BLaER1 (cell line): ENCODE measurements around the gene SPATA2.

ENCODE experiments used
- H3K27ac ChIP-seq: shearing (Covaris generic); formaldehyde crosslinking; 2 replicates; pipeline ENCODE4 v1.8.1; 2022
- H3K27me3 ChIP-seq: shearing (Covaris generic); formaldehyde crosslinking; 2 replicates; pipeline ENCODE4 v1.8.1; 2022
- H3K36me3 ChIP-seq: shearing (Covaris generic); formaldehyde crosslinking; 2 replicates; pipeline ENCODE4 v1.8.1; 2022
- H3K4me1 ChIP-seq: shearing (Covaris generic); formaldehyde crosslinking; 2 replicates; pipeline ENCODE4 v1.8.1; 2022
- H3K4me2 ChIP-seq: shearing (Covaris generic); formaldehyde crosslinking; 2 replicates; pipeline ENCODE4 v1.8.1; 2022
- H3K4me3 ChIP-seq: shearing (Covaris generic); formaldehyde crosslinking; 2 replicates; pipeline ENCODE4 v1.8.1; 2022
- H3K9ac ChIP-seq: shearing (Covaris generic); formaldehyde crosslinking; 2 replicates; pipeline ENCODE4 v1.8.1; 2022
- H3K9me3 ChIP-seq: shearing (Covaris generic); formaldehyde crosslinking; 2 replicates; pipeline ENCODE4 v1.8.1; 2022
- H4K20me1 ChIP-seq: shearing (Covaris generic); formaldehyde crosslinking; 2 replicates; pipeline ENCODE4 v1.8.1; 2022
- Cebpa-rat ChIP-seq: shearing (Covaris generic); IDR thresholded peaks from 2 replicates; pipeline ENCODE4 v1.8.1; 2022

SPATA2 gene

DNA sequence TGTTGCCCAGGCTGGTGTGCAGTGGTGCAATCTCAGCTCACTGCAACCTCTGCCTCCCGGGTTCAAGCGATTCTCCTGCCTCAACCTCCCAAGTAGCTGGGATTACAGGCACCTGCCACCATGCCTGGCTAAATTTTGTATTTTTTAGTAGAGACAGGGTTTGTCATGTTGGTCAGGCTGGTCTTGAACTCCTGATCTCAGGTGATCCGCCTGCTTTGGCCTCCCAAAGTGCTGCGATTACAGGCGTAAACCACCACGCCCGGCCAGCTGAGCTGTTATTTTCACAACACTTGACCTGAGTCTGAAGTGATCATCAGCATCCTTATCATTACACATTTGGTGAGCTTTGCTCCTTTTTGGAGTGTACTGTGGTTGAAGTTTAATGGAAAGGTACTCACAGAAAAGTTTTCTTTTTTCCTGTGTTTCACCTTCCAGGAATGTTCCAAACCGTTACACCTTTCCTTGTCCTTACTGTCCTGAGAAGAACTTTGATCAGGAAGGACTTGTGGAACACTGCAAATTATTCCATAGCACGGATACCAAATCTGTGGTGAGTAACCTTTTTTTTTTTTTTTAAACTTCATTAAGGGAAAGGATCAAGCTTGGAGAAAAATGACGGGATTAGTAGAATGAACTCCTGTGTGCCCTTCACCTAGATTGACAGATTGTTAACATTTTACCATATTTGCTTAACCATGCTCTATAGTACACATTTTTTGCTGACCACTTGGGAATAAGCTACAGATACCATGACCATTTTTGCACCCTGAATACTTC is 30.6 kb upstream of the SPATA2 start:
- H3K36me3 ChIP-seq = peaks cover 99% of the 10 kb centered on the region
- H3K4me2 ChIP-seq = no peak overlapping the region

GRCh38 chr20:49945306-49945700 is 30.0 kb upstream of the SPATA2 start:
- peaks cover 89% of the 10 kb centered on the region for H4K20me1 ChIP-seq
- H3K4me3 ChIP-seq = no peak overlapping the region
- peaks cover 9% of the 10 kb centered on the region; the same call in 1 of the 2 replicates for H3K4me1 ChIP-seq

More for the DNA sequence above, 30.6 kb upstream of the SPATA2 start:
- Histone ChIP-seq H3K4me1 (peaks cover 3% of the 10 kb centered on the region; the same call in 1 of the 2 replicates), H3K27ac (no peak overlapping the region), H3K4me3 (no peak overlapping the region), H4K20me1 (peaks cover 87% of the 10 kb centered on the region), H3K27me3 (no peaks in the 10 kb centered on the region), H3K9ac (no peak overlapping the region), H3K9me3 (no peaks in the 10 kb centered on the region)
- no peak for TF ChIP-seq Cebpa-rat

DNA sequence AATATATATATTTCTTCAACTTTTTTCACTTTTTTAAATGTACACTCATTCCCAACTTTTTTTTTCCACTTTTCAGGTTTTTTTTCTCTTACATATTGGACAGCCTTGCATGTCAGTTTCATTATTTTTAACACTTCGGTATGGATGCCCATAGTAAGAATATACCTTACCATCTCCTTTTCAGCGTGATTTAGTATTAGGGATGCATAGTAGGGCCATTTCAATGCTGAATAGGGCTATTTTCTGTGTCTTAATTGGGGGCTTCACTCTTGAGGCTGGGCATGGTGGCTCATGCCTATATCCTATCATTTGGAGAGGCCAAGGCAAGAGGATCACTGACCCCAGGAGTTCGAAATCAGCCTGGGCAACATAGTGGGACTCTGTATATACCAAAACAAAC is 27.6 kb upstream of the SPATA2 start:
- no peak for TF ChIP-seq Cebpa-rat
- Histone ChIP-seq H3K4me2 (no peak overlapping the region), H3K4me1 (peaks cover 32% of the 10 kb centered on the region), H3K9ac (no peak overlapping the region), H3K27ac (no peak overlapping the region), H3K4me3 (no peak overlapping the region), H3K36me3 (peaks cover 92% of the 10 kb centered on the region), H3K27me3 (no peaks in the 10 kb centered on the region), H4K20me1 (peaks cover 96% of the 10 kb centered on the region), H3K9me3 (no peaks in the 10 kb centered on the region)

More at GRCh38 chr20:49945306-49945700, 30.0 kb upstream of the SPATA2 start:
- Histone ChIP-seq H3K36me3 (peaks cover 99% of the 10 kb centered on the region), H3K4me2 (no peak overlapping the region), H3K27ac (no peak overlapping the region), H3K9me3 (no peaks in the 10 kb centered on the region), H3K27me3 (no peaks in the 10 kb centered on the region), H3K9ac (no peak overlapping the region)
- TF ChIP-seq Cebpa-rat = no peak

DNA sequence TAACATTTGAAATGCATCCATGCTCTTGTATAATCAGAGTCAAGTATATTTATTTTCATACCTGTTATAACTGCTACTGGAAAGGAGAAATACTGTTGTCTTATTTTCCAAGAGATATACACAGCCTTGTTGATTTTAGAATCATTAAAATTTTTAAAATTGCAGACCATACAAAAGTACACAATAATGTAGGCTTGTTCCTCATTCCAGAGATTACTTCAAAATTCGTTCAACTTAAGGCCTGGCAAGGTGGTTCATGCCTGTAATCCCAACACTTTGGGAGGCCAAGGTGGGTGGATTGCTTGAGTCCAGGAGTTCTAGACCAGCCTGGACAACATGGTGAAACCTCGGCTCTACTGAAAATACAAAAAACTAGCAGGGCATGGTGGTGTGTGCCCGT is 27.0 kb upstream of the SPATA2 start:
- no peak overlapping the region for H3K4me2 ChIP-seq
- peaks cover 99% of the 10 kb centered on the region for H4K20me1 ChIP-seq
- H3K9ac ChIP-seq = no peak overlapping the region
- H3K27me3 ChIP-seq = no peaks in the 10 kb centered on the region
- TF ChIP-seq Cebpa-rat = no peak
- H3K4me3 ChIP-seq = no peak overlapping the region
- H3K36me3 ChIP-seq = peaks cover 87% of the 10 kb centered on the region
- H3K9me3 ChIP-seq = no peaks in the 10 kb centered on the region
- H3K4me1 ChIP-seq = peaks cover 39% of the 10 kb centered on the region
- H3K27ac ChIP-seq = no peak overlapping the region

GRCh38 chr20:49941456-49941855 is 26.1 kb upstream of the SPATA2 start:
- H3K4me1 ChIP-seq = peaks cover 42% of the 10 kb centered on the region
- peaks cover 78% of the 10 kb centered on the region for H3K36me3 ChIP-seq
- no peak for TF ChIP-seq Cebpa-rat

DNA sequence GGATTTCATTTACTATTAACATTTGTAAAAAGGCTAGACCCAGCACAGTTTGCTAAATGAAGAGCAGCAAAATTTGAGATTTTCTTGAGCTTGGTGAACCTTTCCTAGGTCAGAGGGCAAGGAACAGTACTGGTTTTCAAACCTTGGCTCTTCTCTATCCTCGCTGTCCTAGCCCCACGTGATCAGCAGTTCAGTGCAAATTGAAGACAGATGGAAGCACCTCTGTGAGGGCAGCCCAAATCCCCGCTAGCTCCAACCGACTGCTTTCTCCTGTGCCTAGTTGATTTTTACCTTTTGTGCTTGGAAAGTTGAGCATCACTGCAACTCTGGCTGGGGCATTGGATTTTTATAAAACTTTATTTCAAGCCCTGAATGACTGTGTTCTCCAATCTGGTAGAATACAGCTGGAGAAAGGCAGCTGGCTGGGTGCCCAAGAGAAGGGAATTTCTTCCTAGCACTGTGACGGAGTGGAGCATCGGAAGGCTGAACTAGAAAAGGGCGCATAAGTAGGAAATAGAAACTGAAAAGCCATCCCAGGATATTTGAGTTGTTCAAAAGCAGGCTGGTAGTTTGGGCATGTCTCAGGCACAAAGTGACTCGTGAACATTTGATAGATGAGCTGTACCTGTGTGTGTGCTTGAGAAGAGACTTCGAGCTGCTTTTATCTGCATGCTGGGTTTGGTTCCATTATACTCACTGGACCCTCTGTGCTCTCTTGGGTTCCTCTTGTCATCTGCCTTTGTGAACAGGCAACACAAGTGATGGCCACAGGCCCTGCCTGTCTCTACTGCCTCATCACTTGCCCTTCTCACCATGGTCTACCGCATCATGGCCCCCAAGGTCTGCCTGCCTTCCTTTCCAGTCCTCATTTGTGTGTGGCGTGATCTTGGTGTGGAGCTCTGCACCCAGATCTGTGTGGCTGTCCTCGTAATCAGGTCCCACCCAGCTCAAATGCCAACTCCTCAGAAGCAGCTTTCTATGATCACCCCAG is 23.1 kb upstream of the SPATA2 start:
- peaks cover 59% of the 10 kb centered on the region for H3K4me1 ChIP-seq
- H3K4me3 ChIP-seq = no peak overlapping the region

More at GRCh38 chr20:49941456-49941855, 26.1 kb upstream of the SPATA2 start:
- no peak overlapping the region for H3K4me3 ChIP-seq
- no peaks in the 10 kb centered on the region for H3K27me3 ChIP-seq
- H3K9ac ChIP-seq = no peak overlapping the region
- H3K4me2 ChIP-seq = no peak overlapping the region
- peaks cover 99% of the 10 kb centered on the region for H4K20me1 ChIP-seq
- H3K9me3 ChIP-seq = no peaks in the 10 kb centered on the region
- H3K27ac ChIP-seq = no peak overlapping the region

DNA sequence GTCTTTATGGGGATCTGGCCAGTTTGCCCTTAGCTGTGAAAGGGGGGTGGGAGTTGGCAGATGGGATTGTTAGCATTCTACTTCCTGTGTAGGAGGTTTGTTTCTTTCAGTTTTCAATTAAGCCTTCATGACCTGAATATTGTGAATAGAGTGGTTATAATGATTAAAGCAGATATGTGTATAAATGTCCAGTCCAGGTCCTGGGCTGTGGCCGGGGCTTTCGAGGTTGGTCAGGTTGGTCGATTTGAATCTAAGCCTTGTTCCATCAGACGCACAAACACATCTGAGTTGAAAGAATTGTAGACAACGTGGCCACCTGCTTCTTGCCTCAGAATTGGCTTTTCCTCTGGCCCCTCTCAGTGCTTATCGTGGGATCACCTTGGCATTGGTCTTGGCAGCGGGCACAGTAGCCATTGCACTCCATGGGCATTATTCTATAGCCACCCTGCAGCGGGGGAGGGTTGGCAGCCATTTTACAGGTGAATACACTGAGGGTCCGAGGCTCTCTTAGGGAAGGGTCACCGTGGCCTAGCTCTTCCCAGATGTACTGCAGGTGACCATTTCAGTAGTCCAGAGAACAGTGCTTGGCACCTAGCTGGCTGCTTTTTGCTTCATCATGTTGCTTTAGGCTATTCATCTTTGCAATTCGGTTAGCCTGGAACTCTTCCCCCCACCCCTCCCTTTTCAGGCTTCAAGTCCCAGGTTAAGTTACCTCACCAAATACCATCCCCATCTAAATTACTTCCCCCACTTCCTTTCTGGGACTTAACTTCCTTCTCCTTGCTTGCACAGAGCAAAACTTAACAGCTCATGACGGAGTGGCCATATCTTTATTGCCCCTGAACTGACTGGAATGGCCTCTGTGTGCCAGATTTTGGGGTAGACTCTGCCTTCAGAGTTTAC is 21.9 kb upstream of the SPATA2 start:
- no peaks in the 10 kb centered on the region for H3K27me3 ChIP-seq
- H3K9ac ChIP-seq = peak overlapping the region; percentile 92
- H4K20me1 ChIP-seq = peaks cover 59% of the 10 kb centered on the region
- H3K4me2 ChIP-seq = peak overlapping the region; percentile 99
- H3K4me3 ChIP-seq = peak overlapping the region; percentile 93
- H3K4me1 ChIP-seq = peaks cover 59% of the 10 kb centered on the region
- no peaks in the 10 kb centered on the region for H3K9me3 ChIP-seq
- H3K27ac ChIP-seq = peak overlapping the region; percentile 93
- no peak for TF ChIP-seq Cebpa-rat
- H3K36me3 ChIP-seq = peaks cover 36% of the 10 kb centered on the region

More for the DNA sequence above, 23.1 kb upstream of the SPATA2 start:
- Histone ChIP-seq H3K27me3 (no peaks in the 10 kb centered on the region), H3K9ac (peak overlapping the region; percentile 92; the same call in 1 of the 2 replicates), H3K4me2 (peak overlapping the region; percentile 99), H4K20me1 (peaks cover 71% of the 10 kb centered on the region), H3K27ac (no peak overlapping the region; the same call in 1 of the 2 replicates), H3K36me3 (peaks cover 48% of the 10 kb centered on the region), H3K9me3 (no peaks in the 10 kb centered on the region)
- TF ChIP-seq Cebpa-rat = no peak

DNA sequence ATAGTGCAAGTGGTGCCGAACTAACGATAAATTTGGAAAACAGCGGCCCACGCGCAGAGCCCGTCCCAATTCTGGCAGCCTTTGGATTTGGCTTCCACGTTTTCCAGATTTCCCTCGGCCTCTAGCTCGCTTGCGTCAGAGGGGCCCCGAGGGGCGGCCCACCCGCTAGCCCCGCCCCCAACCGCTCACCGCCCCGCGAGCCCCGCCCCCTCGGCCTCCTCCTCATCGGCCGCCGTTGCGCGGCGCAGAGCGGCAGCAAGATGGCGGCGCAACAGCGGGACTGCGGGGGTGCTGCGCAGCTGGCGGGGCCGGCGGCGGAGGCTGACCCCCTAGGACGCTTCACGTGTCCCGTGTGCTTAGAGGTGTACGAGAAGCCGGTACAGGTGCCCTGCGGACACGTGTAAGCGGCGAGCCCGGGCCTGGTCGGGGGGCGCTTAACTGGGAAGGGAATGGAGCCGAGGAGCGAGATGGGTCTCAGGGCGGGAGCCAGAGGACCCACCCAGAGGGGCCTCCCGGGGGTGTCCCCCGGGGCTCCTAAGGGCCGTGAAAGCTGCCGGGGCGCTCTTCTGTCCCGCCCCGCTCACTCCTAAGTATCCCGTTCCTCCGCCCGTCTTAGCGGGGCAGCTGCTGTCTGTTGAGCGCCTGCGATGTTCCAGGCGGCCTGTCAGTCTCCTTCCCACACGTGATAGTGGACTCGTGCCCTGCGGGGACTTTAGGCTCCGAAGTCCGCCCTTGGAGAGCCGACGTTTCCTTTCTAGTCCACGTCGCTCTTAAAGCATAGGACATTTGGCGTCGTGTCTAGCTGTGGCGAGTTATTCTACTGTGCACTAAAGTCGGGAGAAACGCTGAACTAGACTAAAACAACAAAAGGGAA is 21.1 kb upstream of the SPATA2 start, which contains the start of gene RNF114:
Gene RNF114, plus strand, starts transcription at position 245 of the 874 bp plus-strand sequence. Its CDS starts 16 bp downstream, at position 261.
- H3K9ac ChIP-seq = peak within 1 kb of the TSS; percentile 92
- peak within 1 kb of the TSS; percentile 93 for H3K4me3 ChIP-seq
- no peaks in the 10 kb centered on the region for H3K27me3 ChIP-seq
- peaks cover 28% of the 10 kb centered on the region for H3K36me3 ChIP-seq
- H3K9me3 ChIP-seq = no peaks in the 10 kb centered on the region
- peaks cover 59% of the 10 kb centered on the region for H3K4me1 ChIP-seq
- H4K20me1 ChIP-seq = peaks cover 51% of the 10 kb centered on the region
- peak within 1 kb of the TSS; percentile 93 for H3K27ac ChIP-seq
- peak; percentile 62; the same call in 1 of the 2 replicates for TF ChIP-seq Cebpa-rat
- peak within 1 kb of the TSS; percentile 99 for H3K4me2 ChIP-seq
